ENCODE measurements around the gene ELN.
A peak's percentile ranks its signal among the peaks of the same experiment; 100 is the strongest.

ELN gene

DNA sequence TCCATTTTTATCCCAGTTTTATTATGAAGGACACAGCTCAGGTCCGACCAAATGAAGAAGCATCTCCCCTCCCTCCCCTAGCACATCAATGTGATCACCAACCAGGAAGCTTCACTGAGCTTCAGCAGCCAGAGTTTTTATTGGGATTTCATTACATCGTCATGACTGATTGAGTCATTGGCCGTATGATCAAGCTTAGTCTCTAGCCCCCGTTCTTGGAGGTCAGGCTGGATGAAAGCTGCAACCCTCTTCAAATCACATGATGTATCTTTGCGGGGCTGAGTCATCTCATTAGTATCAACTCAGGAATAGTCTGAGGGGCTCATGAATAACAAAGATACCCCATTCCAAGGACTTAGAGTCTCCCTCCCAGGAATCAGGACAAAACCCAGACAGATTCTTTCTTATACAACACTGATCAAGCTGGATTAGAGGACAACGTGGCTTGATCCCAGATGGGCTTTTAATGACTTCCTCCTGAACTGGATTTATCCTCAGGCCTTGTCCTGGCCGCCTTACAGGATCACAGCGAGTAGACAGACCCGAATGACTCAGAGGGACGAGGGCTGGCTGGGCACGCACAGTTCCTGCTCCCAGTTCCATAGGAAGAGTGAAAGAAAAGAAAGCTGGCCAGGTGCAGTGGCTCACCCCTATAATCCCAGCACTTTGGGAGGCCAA is 70.1 kb downstream of the ELN start:
- no peak for DNase-seq

DNA sequence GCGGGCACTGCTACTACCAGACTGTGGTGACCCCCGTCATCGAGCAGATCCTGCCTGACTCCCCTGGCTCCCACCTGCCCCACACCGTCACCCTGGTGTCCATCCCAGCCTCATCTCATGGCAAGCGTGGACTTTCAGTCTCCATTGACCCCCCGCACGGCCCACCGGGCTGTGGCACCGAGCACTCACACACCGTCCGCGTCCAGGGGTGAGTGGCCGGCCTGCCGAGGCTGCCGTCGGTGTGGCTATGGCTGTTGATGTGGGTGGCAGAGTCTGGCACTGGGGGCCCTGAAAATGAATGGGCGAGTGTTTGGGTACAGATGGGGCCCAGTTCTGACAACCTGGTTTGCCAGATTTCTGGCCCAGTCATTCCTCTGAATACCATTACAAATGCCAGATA is 71.1 kb downstream of the ELN start:
- DNase-seq: no peak

DNA sequence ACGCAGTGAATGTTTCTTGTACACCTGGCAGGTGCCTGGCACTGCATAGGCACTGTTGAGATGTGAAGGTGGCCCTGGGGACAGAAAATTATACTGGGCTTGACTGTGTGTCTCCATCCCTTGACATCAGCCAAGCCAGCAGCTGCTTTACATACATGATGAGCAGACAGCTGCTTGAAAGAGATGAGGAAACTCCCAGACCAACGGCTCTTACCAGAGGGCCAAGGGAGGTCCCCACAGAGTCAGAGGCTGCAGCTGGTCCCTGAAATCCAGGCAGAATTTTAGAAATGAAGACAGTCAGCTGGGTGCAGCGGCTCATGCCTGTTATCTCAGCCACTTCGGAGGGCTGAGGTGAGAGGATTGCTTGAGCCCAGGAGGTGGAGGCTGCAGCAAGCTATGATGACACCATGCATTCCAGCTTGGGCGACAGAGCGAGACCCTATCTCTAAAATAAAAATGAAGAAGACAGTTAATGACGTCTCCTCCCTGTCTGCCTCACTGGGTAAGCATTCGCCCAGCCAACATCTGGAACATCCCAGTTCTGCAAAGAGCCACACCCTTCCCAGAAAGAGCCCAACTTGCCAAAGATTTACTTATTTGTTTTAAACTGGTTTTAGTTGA is 73.2 kb downstream of the ELN start:
- no peak for DNase-seq

DNA sequence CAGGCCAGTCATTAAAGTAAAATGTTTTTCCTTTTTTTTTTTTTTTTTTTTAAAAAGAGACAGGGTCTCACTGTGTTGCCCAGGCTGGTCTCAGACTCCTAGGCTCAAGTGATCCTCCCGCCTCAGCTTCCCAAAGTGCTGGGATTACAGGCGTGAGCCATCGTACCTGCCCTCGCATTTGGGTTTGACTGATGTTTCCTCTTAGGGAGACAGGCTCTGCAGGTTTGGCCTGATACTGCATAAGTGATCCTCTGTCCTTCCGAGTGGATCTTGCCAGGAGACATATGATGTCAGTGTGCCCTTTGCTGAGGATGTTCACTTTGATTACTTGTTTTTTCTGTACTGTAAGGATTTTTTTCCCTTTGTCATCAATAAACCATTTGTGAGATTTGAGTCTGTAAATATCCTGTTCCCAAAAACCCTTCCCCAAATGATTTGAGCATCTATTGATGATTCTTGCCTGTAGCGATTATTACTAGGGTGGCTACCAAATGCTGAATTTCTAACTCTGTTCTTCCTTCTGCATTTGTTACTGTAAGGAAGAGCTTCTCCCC is 75.3 kb downstream of the ELN start:
- no peak for DNase-seq

DNA sequence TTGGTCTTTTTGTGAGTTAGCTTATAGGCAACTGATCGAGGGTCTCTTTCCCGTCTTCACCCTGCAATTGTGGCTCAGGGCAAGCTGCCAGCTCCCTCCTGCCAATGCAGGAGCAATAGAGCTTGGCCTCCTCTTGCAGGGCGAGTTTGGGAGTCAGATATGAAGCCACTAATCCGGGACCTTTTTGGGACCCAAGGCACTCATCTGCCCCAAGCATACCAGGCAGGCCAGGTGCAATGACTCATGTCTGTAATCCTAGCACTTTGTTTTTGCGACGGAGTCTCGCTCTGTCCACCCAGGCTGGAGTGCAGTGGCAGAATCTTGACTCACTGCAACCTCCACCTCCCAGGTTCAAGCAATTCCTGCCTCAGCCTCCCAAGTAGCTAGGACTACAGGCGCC is 76.7 kb downstream of the ELN start:
- peak; percentile 41 for DNase-seq

DNA sequence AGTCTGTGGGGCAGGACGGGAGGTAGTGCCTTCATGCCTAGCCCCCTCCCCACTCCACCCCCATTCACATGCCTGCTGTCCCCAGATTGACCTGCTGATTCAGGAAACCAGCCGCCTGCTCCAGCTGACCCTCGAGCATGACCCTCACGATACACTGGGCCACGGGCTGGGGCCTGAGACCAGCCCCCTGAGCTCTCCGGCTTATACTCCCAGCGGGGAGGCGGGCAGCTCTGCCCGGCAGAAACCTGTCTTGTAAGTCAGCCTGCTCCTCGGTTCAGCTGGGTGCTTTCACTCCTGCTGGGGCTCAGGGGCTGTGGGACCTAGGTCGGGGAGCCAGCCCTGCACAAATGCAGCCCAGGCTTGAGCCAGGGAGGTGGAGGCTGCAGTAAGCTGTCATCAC is 78.0 kb downstream of the ELN start:
- DNase-seq: peak; percentile 5

DNA sequence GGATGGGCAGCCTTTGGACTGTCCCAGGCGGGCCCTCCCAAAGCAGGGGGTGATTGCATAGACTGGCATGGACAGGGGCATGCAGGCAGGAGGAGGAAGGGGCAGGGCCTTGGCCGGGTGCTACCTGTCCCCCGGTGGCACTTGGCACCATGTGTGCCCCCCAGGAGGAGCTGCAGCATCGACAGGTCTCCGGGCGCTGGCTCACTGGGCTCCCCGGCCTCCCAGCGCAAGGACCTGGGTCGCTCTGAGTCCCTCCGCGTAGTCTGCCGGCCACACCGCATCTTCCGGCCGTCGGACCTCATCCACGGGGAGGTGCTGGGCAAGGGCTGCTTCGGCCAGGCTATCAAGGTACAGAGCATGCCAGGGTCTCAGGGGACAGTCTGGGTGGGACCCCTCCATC is 78.9 kb downstream of the ELN start:
- peak; percentile 1 for DNase-seq

DNA sequence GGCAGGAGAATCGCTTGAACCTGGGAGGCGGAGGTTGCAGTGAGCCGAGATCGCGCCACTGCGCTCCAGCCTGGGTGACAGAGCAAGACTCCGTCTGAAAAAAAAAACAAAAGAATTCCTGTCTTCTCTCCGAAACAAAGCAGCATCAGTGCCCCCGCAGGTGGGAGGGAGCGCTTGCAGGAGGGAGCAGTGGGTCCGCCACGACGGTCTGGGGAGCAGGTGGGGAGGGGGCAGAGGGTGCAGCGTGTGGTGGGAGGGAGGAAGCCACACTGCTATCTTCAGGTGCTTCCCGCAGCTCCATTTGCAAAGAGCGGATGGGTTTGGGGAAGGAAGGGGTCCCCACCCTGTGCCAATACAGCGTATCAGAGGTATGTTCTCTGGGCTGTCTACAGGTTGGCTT is 87.4 kb downstream of the ELN start:
- DNase-seq: no peak

DNA sequence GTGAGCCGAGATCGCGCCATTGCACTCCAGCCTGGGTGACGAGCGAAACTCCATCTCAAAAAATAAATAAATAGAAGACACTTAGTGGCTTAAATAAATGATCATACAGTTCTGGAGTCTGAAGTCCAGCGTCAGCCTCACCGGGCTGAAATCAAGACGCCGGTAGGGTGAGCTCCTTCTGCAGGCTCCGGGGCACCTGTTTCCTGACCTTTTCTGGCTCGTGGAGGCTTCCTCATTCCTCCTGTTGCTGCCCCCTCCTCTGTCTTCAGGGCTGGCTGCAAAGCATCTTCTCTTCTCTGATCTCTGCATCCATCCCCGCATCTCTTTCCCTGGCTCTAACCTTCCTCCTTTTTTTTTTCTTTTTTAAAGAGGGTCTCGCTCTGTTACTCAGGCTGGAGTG is 88.4 kb downstream of the ELN start:
- DNase-seq: no peak

Measured in 8988T (cell line).